Mesothelial cell of epicardium (in vitro differentiated cells): ENCODE data around the gene SAC3D1. TPM values are rescaled to one million over a fixed set of nuclear protein-coding genes. Genes with fewer than 3 reads are reported as not detected.
"Not testable (repeated sequence)": the region's sequence is repeated elsewhere in the genome, so short reads cannot be mapped to it uniquely, and the experiment has no call there.

ENCODE experiments used
- DNase-seq, 2 experiments: peaks; one replicate each; pipeline ENCODE4 v3.0.0; 2021; ENCODE audit warnings: low spot score in 2 of 2; ENCODE audit not compliant: unreplicated experiment in 2 of 2
- H3K27ac Mint-ChIP-seq: 2 replicates; pipeline ENCODE4 v1.8.0; 2021; ENCODE audit warnings: mixed read lengths
- H3K27me3 Mint-ChIP-seq: 2 replicates; pipeline ENCODE4 v1.8.0; 2021; ENCODE audit warnings: low read depth, mixed read lengths
- H3K36me3 Mint-ChIP-seq: 2 replicates; pipeline ENCODE4 v1.8.0; 2021; ENCODE audit warnings: mixed read lengths
- H3K4me1 Mint-ChIP-seq: 2 replicates; pipeline ENCODE4 v1.8.0; 2021; ENCODE audit warnings: mixed read lengths
- H3K4me3 Mint-ChIP-seq: 2 replicates; pipeline ENCODE4 v1.8.0; 2021; ENCODE audit warnings: mild to moderate bottlenecking, moderate library complexity, mixed read lengths
- H3K9me3 Mint-ChIP-seq: 2 replicates; pipeline ENCODE4 v1.8.0; 2021; ENCODE audit warnings: mixed read lengths
- CTCF ChIP-seq: fragments of 200-600 bp; sonication (generic); IDR thresholded peaks from one replicate; pipeline ENCODE4 v1.5.0; 2021; ENCODE audit warnings: antibody characterized with exemption; ENCODE audit not compliant: unreplicated experiment
- total RNA-seq: library from RNA; stranded (reverse); gene quantifications from 3 replicates; pipeline ENCODE4 v1.2.1, GENCODE V29; 2021

SAC3D1 gene
- total RNA-seq, 1 donor from 2014 or later: 16.1 TPM

- no peak for DNase-seq
- Mint-ChIP-seq H3K27ac (peak overlapping the region; percentile 0), H3K4me3 (no peak overlapping the region), H3K27me3 (peaks cover 1% of the 10 kb centered on the region), H3K4me1 (peaks cover 7% of the 10 kb centered on the region), H3K9me3 (no peaks in the 10 kb centered on the region), H3K36me3 (no peaks in the 10 kb centered on the region)
- no peak for TF ChIP-seq CTCF
Measured at GRCh38 chr11:64998690-64999431, 42.1 kb upstream of the SAC3D1 start.

- Mint-ChIP-seq H3K4me1 (peaks cover 7% of the 10 kb centered on the region), H3K36me3 (no peaks in the 10 kb centered on the region), H3K4me3 (no peak overlapping the region), H3K27me3 (no peaks in the 10 kb centered on the region), H3K27ac (no peak overlapping the region), H3K9me3 (no peaks in the 10 kb centered on the region)
- no peak for DNase-seq
- TF ChIP-seq CTCF: no peak
Measured at GRCh38 chr11:64999478-64999877, 41.5 kb upstream of the SAC3D1 start.

GRCh38 chr11:65002706-65003105 lies 38.3 kb upstream of the SAC3D1 start:
- Mint-ChIP-seq H3K36me3 (no peaks in the 10 kb centered on the region), H3K4me1 (no peaks in the 10 kb centered on the region), H3K27me3 (no peaks in the 10 kb centered on the region), H3K27ac (no peak overlapping the region), H3K9me3 (no peaks in the 10 kb centered on the region), H3K4me3 (no peak overlapping the region)
- no peak for TF ChIP-seq CTCF
- no peak for DNase-seq

GRCh38 chr11:65003282-65003681 lies 37.7 kb upstream of the SAC3D1 start:
- Mint-ChIP-seq H3K27ac (no peak overlapping the region), H3K9me3 (no peaks in the 10 kb centered on the region), H3K27me3 (no peaks in the 10 kb centered on the region), H3K4me3 (no peak overlapping the region), H3K4me1 (no peaks in the 10 kb centered on the region), H3K36me3 (no peaks in the 10 kb centered on the region)
- DNase-seq: no peak
- TF ChIP-seq CTCF: no peak

GRCh38 chr11:65003968-65004367 lies 37.0 kb upstream of the SAC3D1 start:
- H3K4me3 Mint-ChIP-seq, DNase-seq: not testable (repeated sequence)

GRCh38 chr11:65008016-65008415 lies 33.0 kb upstream of the SAC3D1 start:
- peaks cover 3% of the 10 kb centered on the region for H3K4me1 Mint-ChIP-seq
- DNase-seq: no peak
- no peak overlapping the region for H3K27ac Mint-ChIP-seq
- no peak for TF ChIP-seq CTCF
- H3K4me3 Mint-ChIP-seq: no peak overlapping the region
- H3K27me3 Mint-ChIP-seq: no peaks in the 10 kb centered on the region
- H3K9me3 Mint-ChIP-seq: no peaks in the 10 kb centered on the region
- no peaks in the 10 kb centered on the region for H3K36me3 Mint-ChIP-seq

More at GRCh38 chr11:65003968-65004367, 37.0 kb upstream of the SAC3D1 start:
- H3K9me3 Mint-ChIP-seq, H3K4me1 Mint-ChIP-seq, H3K27ac Mint-ChIP-seq, H3K27me3 Mint-ChIP-seq, H3K36me3 Mint-ChIP-seq: not testable (repeated sequence)
